Measurements from ENCODE around the gene FGF5. TPM values are rescaled to one million over a fixed set of nuclear protein-coding genes. Genes with fewer than 3 reads are reported as not detected.

Gene FGF5
- total RNA-seq, 1 donor from 2014 or later: 2.1 TPM

DNA sequence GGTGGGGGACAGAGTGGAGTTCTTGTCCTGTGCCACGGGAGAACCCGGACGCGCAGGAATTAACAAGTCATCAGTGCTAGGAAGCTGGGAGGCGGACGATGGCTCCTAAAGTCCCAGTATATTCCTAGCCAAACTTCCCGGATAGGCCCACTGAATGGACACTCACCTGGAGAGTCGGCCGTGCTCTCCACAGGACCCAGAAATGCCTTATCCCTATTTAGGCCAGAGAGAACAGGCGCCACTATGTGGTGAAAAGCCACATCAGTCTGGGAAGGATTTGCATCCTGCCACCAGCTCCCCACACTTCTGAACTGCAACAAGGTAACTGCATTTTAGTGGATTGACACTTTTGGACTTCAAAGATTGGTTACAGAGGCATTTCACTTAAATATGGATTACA, 70.1 kb downstream of the FGF5 start:
- Histone ChIP-seq H3K4me3 (ENCODE audit: insufficient read depth, low read depth, low read length) (peak overlapping the region; percentile 83), H2AFZ (ENCODE audit: low read depth, low read length) (no peak overlapping the region), H3K4me2 (ENCODE audit: low read length) (peak overlapping the region; percentile 93), H3K9me3 (ENCODE audit: insufficient read depth, low read depth, low read length) (no peaks in the 10 kb centered on the region), H3K9ac (ENCODE audit: low read length) (no peak overlapping the region), H3K27me3 (ENCODE audit: insufficient read depth, low read length) (no peaks in the 10 kb centered on the region), H3K36me3 (ENCODE audit: insufficient read depth, low read length) (no peaks in the 10 kb centered on the region), H3K4me1 (ENCODE audit: insufficient read depth, low read length) (peaks cover 6% of the 10 kb centered on the region), H3K79me2 (ENCODE audit: insufficient read depth, low read length) (no peaks in the 10 kb centered on the region), H4K20me1 (ENCODE audit: insufficient read depth, low read length) (no peaks in the 10 kb centered on the region), H3K27ac (ENCODE audit: low read depth, low read length) (no peak overlapping the region)
- DNase-seq (ENCODE audit: low read depth) (peak; percentile 33), FAIRE-seq (no peak)
- H3K27me3 Mint-ChIP-seq (ENCODE audit: low read depth, unreplicated experiment): peaks cover 11% of the 10 kb centered on the region
- H3K27ac Mint-ChIP-seq (ENCODE audit: unreplicated experiment): no peak overlapping the region
- H3K36me3 Mint-ChIP-seq (ENCODE audit: low read depth, unreplicated experiment): no peaks in the 10 kb centered on the region
- H3K4me3 Mint-ChIP-seq (ENCODE audit: unreplicated experiment): peak overlapping the region; percentile 93
- TF ChIP-seq EZH2 (IDR thresholded peaks at IDR 0.05; ENCODE audit: insufficient read depth, low read length): no peak
- TF ChIP-seq, protein P1, sequence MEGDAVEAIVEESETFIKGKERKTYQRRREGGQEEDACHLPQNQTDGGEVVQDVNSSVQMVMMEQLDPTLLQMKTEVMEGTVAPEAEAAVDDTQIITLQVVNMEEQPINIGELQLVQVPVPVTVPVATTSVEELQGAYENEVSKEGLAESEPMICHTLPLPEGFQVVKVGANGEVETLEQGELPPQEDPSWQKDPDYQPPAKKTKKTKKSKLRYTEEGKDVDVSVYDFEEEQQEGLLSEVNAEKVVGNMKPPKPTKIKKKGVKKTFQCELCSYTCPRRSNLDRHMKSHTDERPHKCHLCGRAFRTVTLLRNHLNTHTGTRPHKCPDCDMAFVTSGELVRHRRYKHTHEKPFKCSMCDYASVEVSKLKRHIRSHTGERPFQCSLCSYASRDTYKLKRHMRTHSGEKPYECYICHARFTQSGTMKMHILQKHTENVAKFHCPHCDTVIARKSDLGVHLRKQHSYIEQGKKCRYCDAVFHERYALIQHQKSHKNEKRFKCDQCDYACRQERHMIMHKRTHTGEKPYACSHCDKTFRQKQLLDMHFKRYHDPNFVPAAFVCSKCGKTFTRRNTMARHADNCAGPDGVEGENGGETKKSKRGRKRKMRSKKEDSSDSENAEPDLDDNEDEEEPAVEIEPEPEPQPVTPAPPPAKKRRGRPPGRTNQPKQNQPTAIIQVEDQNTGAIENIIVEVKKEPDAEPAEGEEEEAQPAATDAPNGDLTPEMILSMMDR (IDR thresholded peaks at IDR 0.05; ENCODE audit: insufficient read depth, low read depth, low read length): peak; percentile 41
- H3K9me3 Mint-ChIP-seq (ENCODE audit: unreplicated experiment): no peaks in the 10 kb centered on the region
- no peaks in the 10 kb centered on the region for H3K4me1 Mint-ChIP-seq (ENCODE audit: low read depth, unreplicated experiment)

DNA sequence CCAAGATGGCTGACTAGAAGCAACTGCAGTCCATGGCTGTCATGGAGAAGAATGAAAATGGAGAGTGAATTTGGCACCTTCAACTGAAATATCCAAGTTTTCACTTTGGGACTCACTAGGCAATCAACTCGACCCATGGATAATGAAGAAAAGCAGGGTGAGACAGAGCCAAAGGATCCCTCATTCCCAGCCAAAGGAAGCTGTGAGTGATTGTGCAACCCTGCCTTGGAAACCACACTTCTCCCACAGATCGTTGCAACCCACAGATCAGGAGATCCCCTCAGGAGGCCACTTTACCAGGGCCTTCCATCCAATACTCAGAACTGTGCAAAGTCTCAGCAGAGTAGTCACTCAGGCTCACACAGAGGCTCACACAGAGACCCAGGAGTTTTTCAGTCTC, 73.6 kb downstream of the FGF5 start:
- Mint-ChIP-seq H3K9me3 (ENCODE audit: unreplicated experiment) (peaks cover 11% of the 10 kb centered on the region), H3K36me3 (ENCODE audit: low read depth, unreplicated experiment) (no peaks in the 10 kb centered on the region), H3K4me1 (ENCODE audit: low read depth, unreplicated experiment) (no peaks in the 10 kb centered on the region), H3K4me3 (ENCODE audit: unreplicated experiment) (no peak overlapping the region), H3K27me3 (ENCODE audit: low read depth, unreplicated experiment) (peaks cover 11% of the 10 kb centered on the region), H3K27ac (ENCODE audit: unreplicated experiment) (no peak overlapping the region)
- H3K9me3 ChIP-seq (ENCODE audit: insufficient read depth, low read depth, low read length): no peaks in the 10 kb centered on the region
- TF ChIP-seq, protein P1 (IDR thresholded peaks at IDR 0.05; ENCODE audit: insufficient read depth, low read depth, low read length): no peak
- no peak for TF ChIP-seq EZH2 (IDR thresholded peaks at IDR 0.05; ENCODE audit: insufficient read depth, low read length)
- no peaks in the 10 kb centered on the region for H3K27me3 ChIP-seq (ENCODE audit: insufficient read depth, low read length)
- no peak overlapping the region for H2AFZ ChIP-seq (ENCODE audit: low read depth, low read length)
- peaks cover 6% of the 10 kb centered on the region for H3K4me1 ChIP-seq (ENCODE audit: insufficient read depth, low read length)
- H4K20me1 ChIP-seq (ENCODE audit: insufficient read depth, low read length): no peaks in the 10 kb centered on the region
- DNase-seq (ENCODE audit: low read depth) (no peak), FAIRE-seq (no peak)
- no peaks in the 10 kb centered on the region for H3K36me3 ChIP-seq (ENCODE audit: insufficient read depth, low read length)
- H3K4me2 ChIP-seq (ENCODE audit: low read length): no peak overlapping the region
- no peak overlapping the region for H3K27ac ChIP-seq (ENCODE audit: low read depth, low read length)
- no peaks in the 10 kb centered on the region for H3K79me2 ChIP-seq (ENCODE audit: insufficient read depth, low read length)
- no peak overlapping the region for H3K9ac ChIP-seq (ENCODE audit: low read length)
- no peak overlapping the region for H3K4me3 ChIP-seq (ENCODE audit: insufficient read depth, low read depth, low read length)

Other genes with a start within 250 kb of the FGF5 start
- 29.8 and 34.7 TPM in 2 replicates for gene ANTXR2, start 193.4 kb upstream of the FGF5 start, total RNA-seq
- gene PRDM8, start 69.2 kb upstream of the FGF5 start, total RNA-seq: 0.19 and 0.25 TPM in 2 replicates
- not detected in 2 replicates for gene CFAP299, start 69.1 kb downstream of the FGF5 start, total RNA-seq

Measured in astrocyte (in vitro differentiated cells and primary cell).